ENCODE data around the gene THUMPD2. TPM values are rescaled to one million over a fixed set of nuclear protein-coding genes. Genes with fewer than 3 reads are reported as not detected.

THUMPD2 gene
- total RNA-seq, 5 donors from 2014 or later (not counting 1 experiment from before 2014, with no cell fraction given) = 7.9 to 12.0 (median 11.8) TPM

DNA sequence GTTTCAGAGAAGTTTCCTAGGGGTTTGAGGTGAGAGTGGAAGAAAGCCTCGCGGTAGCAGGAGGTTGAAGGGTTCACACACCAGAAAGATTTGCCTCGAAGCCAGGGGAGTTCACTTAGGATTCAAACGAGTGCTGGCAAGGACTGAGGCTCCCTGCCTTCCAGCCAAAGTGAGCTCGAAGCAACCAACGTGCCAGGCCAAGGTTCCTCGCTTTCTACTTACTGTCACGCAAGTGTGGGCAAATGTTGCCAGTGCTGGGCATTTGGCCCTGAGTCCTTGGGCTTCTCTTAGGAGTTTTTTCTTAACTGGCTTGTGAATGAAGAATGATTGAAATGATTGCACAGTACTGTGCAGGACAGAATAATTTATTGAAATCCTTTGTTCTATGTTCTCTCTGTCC lies 59.7 kb downstream of the THUMPD2 start:
- H3K9me3 ChIP-seq = no peaks in the 10 kb centered on the region
- no peak overlapping the region for H3K4me3 ChIP-seq (ENCODE audit: control insufficient read depth in 1 of 2, extremely low read depth in 1 of 2, low read length in 1 of 2)
- no peak overlapping the region for H3K4me3 Mint-ChIP-seq
- no peaks in the 10 kb centered on the region for H3K9me3 Mint-ChIP-seq
- ChIA-PET POLR2A (no interaction called here), CTCF (no interaction called here)
- 91% methylated on average over 7 of the region's 8 CpGs for WGBS (ENCODE audit: insufficient coverage)
- peaks cover 13 to 14% of the 10 kb centered on the region in 2 donors for H3K27me3 Mint-ChIP-seq
- DNase-seq (no peak), ATAC-seq (replicated peaks in 1 of 4) (no peak)
- H3K36me3 Mint-ChIP-seq = no peaks in the 10 kb centered on the region
- peaks cover 0 to 7% of the 10 kb centered on the region in 2 experiments for H3K27me3 ChIP-seq (replicated peaks in 1 of 2; ENCODE audit: control insufficient read depth in 2 of 2, extremely low read depth in 1 of 2, insufficient read depth in 2 of 2, low read length in 1 of 2)
- H3K27ac ChIP-seq (ENCODE audit: low read length) = no peak overlapping the region
- H3K4me1 ChIP-seq (ENCODE audit: control insufficient read depth in 1 of 2, extremely low read depth in 1 of 2, insufficient read depth in 2 of 2, low read length in 2 of 2) = no peaks in the 10 kb centered on the region
- H3K27ac Mint-ChIP-seq = no peak overlapping the region
- no peaks in the 10 kb centered on the region for H3K4me1 Mint-ChIP-seq
- no peaks in the 10 kb centered on the region for H3K36me3 ChIP-seq (ENCODE audit: control insufficient read depth in 2 of 2, extremely low read depth in 1 of 2, insufficient read depth in 1 of 2, low read length in 1 of 2)

DNA sequence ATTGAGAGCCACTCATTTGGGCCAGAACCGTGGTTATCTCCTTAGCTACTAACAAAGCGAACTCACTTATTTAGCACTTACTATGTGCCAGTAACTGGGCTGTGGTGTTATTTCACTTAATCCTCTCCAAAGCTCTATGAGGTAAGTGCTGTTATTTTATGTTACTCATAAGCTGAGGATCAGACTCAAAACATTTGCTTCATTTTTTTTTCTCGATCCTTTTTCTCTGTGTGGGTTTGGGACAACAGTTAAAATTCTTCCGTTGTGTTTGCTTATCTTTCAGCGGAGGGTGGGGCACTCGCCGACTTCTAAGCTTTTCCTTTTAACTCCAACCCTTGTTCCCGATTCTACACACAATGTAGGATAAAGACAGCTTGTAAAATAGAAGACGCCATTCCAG lies 60.6 kb downstream of the THUMPD2 start:
- ATAC-seq (replicated peaks in 1 of 4) = no peak
- H3K36me3 ChIP-seq (ENCODE audit: control insufficient read depth in 2 of 2, extremely low read depth in 1 of 2, insufficient read depth in 1 of 2, low read length in 1 of 2) = no peaks in the 10 kb centered on the region
- no peak for DNase-seq
- CTCF ChIA-PET = interaction anchor here in 1 of 2 donors (0.6 kb wide), 1 partner anchor 29 kb away, joined by 3 read pairs; no protein-coding TSS in a partner anchor
- POLR2A ChIA-PET = no interaction called here
- H3K4me1 Mint-ChIP-seq = no peaks in the 10 kb centered on the region
- H3K27ac ChIP-seq (ENCODE audit: low read length) = no peak overlapping the region
- peaks cover 13 to 14% of the 10 kb centered on the region in 2 donors for H3K27me3 Mint-ChIP-seq
- WGBS (ENCODE audit: insufficient coverage) = no CpG with 5 or more reads among the region's 9 CpGs
- no peak overlapping the region for H3K4me3 Mint-ChIP-seq
- H3K36me3 Mint-ChIP-seq = no peaks in the 10 kb centered on the region
- H3K4me3 ChIP-seq (ENCODE audit: control insufficient read depth in 1 of 2, extremely low read depth in 1 of 2, low read length in 1 of 2) = no peak overlapping the region
- no peaks in the 10 kb centered on the region for H3K9me3 Mint-ChIP-seq
- peaks cover 0 to 7% of the 10 kb centered on the region in 2 experiments for H3K27me3 ChIP-seq (replicated peaks in 1 of 2; ENCODE audit: control insufficient read depth in 2 of 2, extremely low read depth in 1 of 2, insufficient read depth in 2 of 2, low read length in 1 of 2)
- no peaks in the 10 kb centered on the region for H3K9me3 ChIP-seq
- H3K27ac Mint-ChIP-seq = no peak overlapping the region
- H3K4me1 ChIP-seq (ENCODE audit: control insufficient read depth in 1 of 2, extremely low read depth in 1 of 2, insufficient read depth in 2 of 2, low read length in 2 of 2) = no peaks in the 10 kb centered on the region

DNA sequence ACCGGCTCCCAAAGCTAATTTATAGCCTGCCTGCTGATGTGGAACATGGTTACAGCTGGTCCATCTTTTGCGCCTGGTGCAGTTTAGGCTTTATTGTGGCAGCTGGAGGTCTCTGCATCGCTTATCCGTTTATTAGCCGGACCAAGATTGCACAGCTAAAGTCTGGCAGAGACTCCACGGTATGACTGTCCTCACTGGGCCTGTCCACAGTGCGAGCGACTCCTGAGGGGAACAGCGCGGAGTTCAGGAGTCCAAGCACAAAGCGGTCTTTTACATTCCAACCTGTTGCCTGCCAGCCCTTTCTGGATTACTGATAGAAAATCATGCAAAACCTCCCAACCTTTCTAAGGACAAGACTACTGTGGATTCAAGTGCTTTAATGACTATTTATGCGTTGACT lies 62.0 kb downstream of the THUMPD2 start:
- Mint-ChIP-seq H3K27ac (no peak overlapping the region), H3K4me1 (no peaks in the 10 kb centered on the region), H3K9me3 (no peaks in the 10 kb centered on the region), H3K36me3 (no peaks in the 10 kb centered on the region), H3K4me3 (no peak overlapping the region), H3K27me3 (peaks cover 11 to 13% of the 10 kb centered on the region in 2 donors)
- Histone ChIP-seq H3K4me3 (ENCODE audit: control insufficient read depth in 1 of 2, extremely low read depth in 1 of 2, low read length in 1 of 2) (no peak overlapping the region), H3K9me3 (no peaks in the 10 kb centered on the region), H3K27me3 (replicated peaks in 1 of 2; ENCODE audit: control insufficient read depth in 2 of 2, extremely low read depth in 1 of 2, insufficient read depth in 2 of 2, low read length in 1 of 2) (peaks cover 0 to 7% of the 10 kb centered on the region in 2 experiments), H3K36me3 (ENCODE audit: control insufficient read depth in 2 of 2, extremely low read depth in 1 of 2, insufficient read depth in 1 of 2, low read length in 1 of 2) (no peaks in the 10 kb centered on the region), H3K4me1 (ENCODE audit: control insufficient read depth in 1 of 2, extremely low read depth in 1 of 2, insufficient read depth in 2 of 2, low read length in 2 of 2) (no peaks in the 10 kb centered on the region), H3K27ac (ENCODE audit: low read length) (no peak overlapping the region)
- ATAC-seq (replicated peaks in 1 of 4) = no peak
- no peak for DNase-seq
- CTCF ChIA-PET = no interaction called here
- POLR2A ChIA-PET = no interaction called here
- 94% methylated on average over 11 of the region's 12 CpGs for WGBS (ENCODE audit: insufficient coverage)

DNA sequence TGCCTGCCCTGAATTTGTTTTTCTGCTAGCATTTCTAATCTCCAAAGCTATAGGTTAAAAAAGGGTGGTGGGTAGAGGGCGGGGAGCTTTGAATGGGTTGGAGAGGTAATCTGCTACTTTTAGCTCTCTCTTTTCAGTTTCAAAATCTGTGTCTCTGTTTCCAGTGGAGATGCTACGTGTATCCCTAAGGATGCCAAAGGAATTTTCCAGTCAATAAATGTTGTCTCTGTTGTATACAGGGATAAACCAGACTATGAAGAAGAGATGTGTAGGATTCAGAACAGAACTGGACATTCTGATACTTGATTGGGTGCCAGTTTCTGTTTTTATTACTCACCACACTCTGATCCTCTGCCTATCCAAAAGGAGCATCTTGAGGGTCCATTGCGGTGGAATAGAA lies 63.2 kb downstream of the THUMPD2 start:
- CTCF ChIA-PET = no interaction called here
- Mint-ChIP-seq H3K9me3 (no peaks in the 10 kb centered on the region), H3K27me3 (peaks cover 8 to 10% of the 10 kb centered on the region in 2 donors)

DNA sequence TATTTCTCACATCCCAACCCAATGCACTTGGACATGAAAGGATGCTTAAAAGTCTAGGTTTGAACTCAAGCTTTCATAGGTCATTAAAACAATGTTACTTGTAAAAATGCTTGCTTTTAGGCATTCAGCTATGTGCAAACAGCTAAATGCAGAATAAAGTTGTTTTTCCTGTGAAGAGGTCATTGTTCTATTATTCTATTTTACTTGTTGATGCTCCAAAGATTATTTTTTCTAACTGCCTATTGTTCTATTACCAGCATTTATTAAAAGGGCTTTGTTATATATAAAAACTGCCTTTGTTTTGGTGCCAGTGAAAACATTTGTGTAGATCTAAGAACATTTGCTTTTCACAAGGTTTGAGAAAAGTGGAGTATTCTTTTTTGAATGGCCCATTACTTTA lies 64.0 kb downstream of the THUMPD2 start:
- ChIA-PET POLR2A (interaction anchor here in 1 of 2 donors (0.9 kb wide), 1 partner anchor 11 kb away, joined by 3 read pairs; no protein-coding TSS in a partner anchor), CTCF (no interaction called here)
- Mint-ChIP-seq H3K27ac (no peak overlapping the region), H3K4me3 (no peak overlapping the region), H3K27me3 (peaks cover 3 to 7% of the 10 kb centered on the region in 2 donors), H3K9me3 (no peaks in the 10 kb centered on the region), H3K4me1 (no peaks in the 10 kb centered on the region), H3K36me3 (no peaks in the 10 kb centered on the region)
- DNase-seq (no peak), ATAC-seq (replicated peaks in 1 of 4) (no peak)
- Histone ChIP-seq H3K27ac (ENCODE audit: low read length) (no peak overlapping the region), H3K9me3 (no peaks in the 10 kb centered on the region), H3K27me3 (replicated peaks in 1 of 2; ENCODE audit: control insufficient read depth in 2 of 2, extremely low read depth in 1 of 2, insufficient read depth in 2 of 2, low read length in 1 of 2) (no peaks in the 10 kb centered on the region), H3K36me3 (ENCODE audit: control insufficient read depth in 2 of 2, extremely low read depth in 1 of 2, insufficient read depth in 1 of 2, low read length in 1 of 2) (no peaks in the 10 kb centered on the region), H3K4me1 (ENCODE audit: control insufficient read depth in 1 of 2, extremely low read depth in 1 of 2, insufficient read depth in 2 of 2, low read length in 2 of 2) (no peaks in the 10 kb centered on the region), H3K4me3 (ENCODE audit: control insufficient read depth in 1 of 2, extremely low read depth in 1 of 2, low read length in 1 of 2) (no peak overlapping the region)

More for the DNA sequence above, 63.2 kb downstream of the THUMPD2 start:
- H3K36me3 Mint-ChIP-seq = no peaks in the 10 kb centered on the region
- POLR2A ChIA-PET = interaction anchor here in 1 of 2 donors (0.9 kb wide), 1 partner anchor 11 kb away, joined by 3 read pairs; no protein-coding TSS in a partner anchor
- WGBS (ENCODE audit: insufficient coverage) = no CpG with 5 or more reads among the region's 3 CpGs
- H3K4me1 ChIP-seq (ENCODE audit: control insufficient read depth in 1 of 2, extremely low read depth in 1 of 2, insufficient read depth in 2 of 2, low read length in 2 of 2) = no peaks in the 10 kb centered on the region
- H3K27me3 ChIP-seq (replicated peaks in 1 of 2; ENCODE audit: control insufficient read depth in 2 of 2, extremely low read depth in 1 of 2, insufficient read depth in 2 of 2, low read length in 1 of 2) = peaks cover 0 to 2% of the 10 kb centered on the region in 2 experiments
- H3K4me1 Mint-ChIP-seq = no peaks in the 10 kb centered on the region
- no peaks in the 10 kb centered on the region for H3K9me3 ChIP-seq
- H3K4me3 ChIP-seq (ENCODE audit: control insufficient read depth in 1 of 2, extremely low read depth in 1 of 2, low read length in 1 of 2) = no peak overlapping the region
- ATAC-seq (replicated peaks in 1 of 4) (no peak), DNase-seq (no peak)
- H3K36me3 ChIP-seq (ENCODE audit: control insufficient read depth in 2 of 2, extremely low read depth in 1 of 2, insufficient read depth in 1 of 2, low read length in 1 of 2) = no peaks in the 10 kb centered on the region
- H3K27ac Mint-ChIP-seq = no peak overlapping the region
- no peak overlapping the region for H3K27ac ChIP-seq (ENCODE audit: low read length)
- H3K4me3 Mint-ChIP-seq = no peak overlapping the region

DNA sequence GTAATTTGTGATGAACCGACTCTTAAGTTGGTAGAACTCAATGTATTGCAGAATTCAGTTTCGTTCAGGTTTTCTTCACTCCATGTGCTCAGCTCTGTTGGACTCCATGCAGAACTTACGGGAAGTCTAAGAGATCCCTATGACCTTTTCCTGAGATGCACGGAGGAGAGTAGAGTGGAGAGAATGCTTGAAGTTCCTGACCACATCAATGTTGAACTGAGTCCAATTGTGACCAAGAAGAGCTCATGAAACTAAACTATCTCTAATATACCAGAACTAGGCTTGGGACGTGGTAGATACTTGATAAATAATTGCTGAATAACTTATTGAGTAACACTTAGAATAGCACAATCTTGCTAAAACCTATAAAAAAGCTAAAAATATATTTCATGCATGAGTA lies 66.1 kb downstream of the THUMPD2 start:
- CTCF ChIA-PET = no interaction called here
- no peak overlapping the region for H3K27ac ChIP-seq (ENCODE audit: low read length)
- no peaks in the 10 kb centered on the region for H3K36me3 ChIP-seq (ENCODE audit: control insufficient read depth in 2 of 2, extremely low read depth in 1 of 2, insufficient read depth in 1 of 2, low read length in 1 of 2)
- Mint-ChIP-seq H3K4me1 (no peaks in the 10 kb centered on the region), H3K4me3 (no peak overlapping the region), H3K36me3 (no peaks in the 10 kb centered on the region), H3K27ac (no peak overlapping the region), H3K9me3 (peaks cover 0 to 1% (median 0%) of the 10 kb centered on the region in 3 donors), H3K27me3 (peaks cover 4 to 7% of the 10 kb centered on the region in 2 donors)
- ATAC-seq (replicated peaks in 1 of 4) (no peak), DNase-seq (no peak)
- H3K4me1 ChIP-seq (ENCODE audit: control insufficient read depth in 1 of 2, extremely low read depth in 1 of 2, insufficient read depth in 2 of 2, low read length in 2 of 2) = no peaks in the 10 kb centered on the region
- no peaks in the 10 kb centered on the region for H3K27me3 ChIP-seq (replicated peaks in 1 of 2; ENCODE audit: control insufficient read depth in 2 of 2, extremely low read depth in 1 of 2, insufficient read depth in 2 of 2, low read length in 1 of 2)
- POLR2A ChIA-PET = no interaction called here
- no peaks in the 10 kb centered on the region for H3K9me3 ChIP-seq
- H3K4me3 ChIP-seq (ENCODE audit: control insufficient read depth in 1 of 2, extremely low read depth in 1 of 2, low read length in 1 of 2) = no peak overlapping the region
- WGBS (ENCODE audit: insufficient coverage) = 80% methylated on average over 1 of the region's 5 CpGs

DNA sequence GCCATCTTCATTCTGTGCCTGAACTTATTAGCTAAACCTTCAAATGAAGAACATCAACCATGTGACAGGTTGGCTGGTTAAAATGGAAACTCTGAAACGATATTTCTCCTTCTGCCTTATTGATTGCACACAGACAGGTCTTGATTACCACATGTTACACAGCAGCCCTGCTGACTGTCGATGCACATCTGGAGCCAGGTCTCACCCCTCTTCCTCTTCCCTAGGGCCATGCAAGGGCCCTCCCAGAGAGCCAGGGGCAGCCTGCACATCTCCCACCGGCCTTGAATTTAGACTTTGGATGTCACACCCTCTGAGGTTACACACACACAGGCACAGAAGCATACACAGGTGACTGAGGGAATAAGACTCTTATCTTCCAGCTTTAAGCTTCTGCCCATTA lies 68.3 kb downstream of the THUMPD2 start:
- Histone ChIP-seq H3K36me3 (ENCODE audit: control insufficient read depth in 2 of 2, extremely low read depth in 1 of 2, insufficient read depth in 1 of 2, low read length in 1 of 2) (no peaks in the 10 kb centered on the region), H3K27me3 (replicated peaks in 1 of 2; ENCODE audit: control insufficient read depth in 2 of 2, extremely low read depth in 1 of 2, insufficient read depth in 2 of 2, low read length in 1 of 2) (no peaks in the 10 kb centered on the region), H3K9me3 (no peaks in the 10 kb centered on the region), H3K27ac (ENCODE audit: low read length) (no peak overlapping the region), H3K4me1 (ENCODE audit: control insufficient read depth in 1 of 2, extremely low read depth in 1 of 2, insufficient read depth in 2 of 2, low read length in 2 of 2) (no peaks in the 10 kb centered on the region), H3K4me3 (ENCODE audit: control insufficient read depth in 1 of 2, extremely low read depth in 1 of 2, low read length in 1 of 2) (no peak overlapping the region)
- no peaks in the 10 kb centered on the region for H3K36me3 Mint-ChIP-seq
- peaks cover 0 to 4% (median 0%) of the 10 kb centered on the region in 3 donors for H3K9me3 Mint-ChIP-seq
- H3K4me1 Mint-ChIP-seq = no peaks in the 10 kb centered on the region
- WGBS (ENCODE audit: insufficient coverage) = 80% methylated on average over 1 of the region's 3 CpGs
- POLR2A ChIA-PET = no interaction called here
- no peak for DNase-seq
- ATAC-seq (replicated peaks in 1 of 4) = no peak
- no peak overlapping the region for H3K27ac Mint-ChIP-seq
- CTCF ChIA-PET = no interaction called here
- H3K27me3 Mint-ChIP-seq = peaks cover 13 to 14% of the 10 kb centered on the region in 2 donors
- H3K4me3 Mint-ChIP-seq = no peak overlapping the region
